ENCODE data around the gene RUFY4. TPM values are rescaled to one million over a fixed set of nuclear protein-coding genes. Genes with fewer than 3 reads are reported as not detected.

The RUFY4 gene
- total and polyA plus RNA-seq, 2 of the 13 experiments (the other 11 are each of a cell fraction or from before 2014, with no cell fraction given): not detected

DNA sequence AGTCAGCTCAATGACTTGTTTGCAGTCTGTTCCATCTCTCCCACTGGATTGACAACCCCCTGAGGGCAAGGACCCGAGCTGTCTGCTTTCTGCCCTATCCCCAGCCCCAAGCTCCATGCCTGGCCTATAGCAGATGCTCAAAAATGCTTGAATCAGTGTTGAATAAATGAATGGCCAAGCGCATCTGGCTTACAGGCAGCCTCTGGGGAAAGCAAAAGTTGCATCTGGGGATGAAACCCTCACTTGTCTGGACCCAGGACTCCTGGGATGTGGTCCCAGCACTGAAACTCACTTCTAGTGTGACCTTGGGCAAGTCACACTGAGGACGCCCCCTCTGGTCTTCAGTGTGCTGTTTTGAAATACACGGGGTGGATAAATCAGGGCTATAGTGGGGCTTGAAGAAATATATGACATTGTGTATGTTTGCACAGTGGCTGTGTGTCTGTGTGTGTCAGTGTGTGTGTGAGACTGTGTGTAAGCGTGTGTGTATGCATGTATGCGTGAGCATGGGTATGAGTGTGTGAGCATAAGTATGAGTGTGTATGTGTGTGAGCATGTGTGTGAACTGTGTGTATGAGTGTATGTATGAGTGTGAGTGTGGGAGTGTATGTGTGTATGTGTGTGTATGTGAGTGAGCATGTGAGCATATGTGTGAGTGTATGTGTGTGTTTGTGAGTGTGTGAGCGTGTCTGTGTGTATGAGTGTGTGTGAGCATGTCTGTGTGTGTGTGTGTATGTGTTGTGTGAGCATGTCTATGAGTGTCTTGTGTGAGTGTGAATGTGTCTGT lies 38.5 kb upstream of the RUFY4 start:
- peaks cover 8% of the 10 kb centered on the region for H3K4me1 ChIP-seq (ENCODE audit: insufficient read depth, low read length)
- no peak overlapping the region for H3K4me3 ChIP-seq (replicated peaks in 1 of 3; ENCODE audit: insufficient read depth in 1 of 3, low read depth in 2 of 3, low read length in 3 of 3)
- CTCF ChIA-PET (ENCODE audit: low intra/inter-chr PET ratio, low total read pairs): no interaction called here
- H3K4me2 ChIP-seq (ENCODE audit: low read depth, low read length): no peak overlapping the region
- no peak for DNase-seq (ENCODE audit: low spot score)
- in situ Hi-C loops (cut with HindIII; ENCODE audit: extremely low pct_ligation_motif_present, low pct_unique_long_range_greater_than_20kb): loop anchor here (5.0 kb wide), 1 partner anchor 243 kb away; no protein-coding TSS in a partner anchor
- POLR2A ChIA-PET: no interaction called here
- H3K79me2 ChIP-seq (ENCODE audit: insufficient read depth, low read length): no peaks in the 10 kb centered on the region
- BruUV-seq (replicated peaks): no TSS peak
- H3K27ac ChIP-seq (ENCODE audit: extremely low read length, insufficient read depth, low read length): no peak overlapping the region
- no peaks in the 10 kb centered on the region for H4K20me1 ChIP-seq (ENCODE audit: insufficient read depth, low read length)
- no peak for ATAC-seq
- no peak for FAIRE-seq
- no peaks in the 10 kb centered on the region for H3K36me3 ChIP-seq (replicated peaks in 1 of 2; ENCODE audit: control insufficient read depth in 1 of 2, insufficient read depth in 2 of 2, low read length in 2 of 2)
- no peak overlapping the region for H2AFZ ChIP-seq (ENCODE audit: low read length)
- H3K9me3 ChIP-seq (ENCODE audit: low read length): no peaks in the 10 kb centered on the region
- 35% methylated on average over 7 of the region's 7 CpGs for WGBS (ENCODE audit: low lambda C conversion rate)
- peaks cover 13 to 85% of the 10 kb centered on the region in 2 experiments for H3K27me3 ChIP-seq (ENCODE audit: control insufficient read depth in 1 of 2, insufficient read depth in 2 of 2, low read length in 2 of 2)
- no peak overlapping the region for H3K9ac ChIP-seq (ENCODE audit: insufficient read depth, low read depth, low read length)
- intact Hi-C loops (cut with micrococcal nuclease; ENCODE audit: unreplicated experiment): no loop called here
- TF ChIP-seq, protein P1, sequence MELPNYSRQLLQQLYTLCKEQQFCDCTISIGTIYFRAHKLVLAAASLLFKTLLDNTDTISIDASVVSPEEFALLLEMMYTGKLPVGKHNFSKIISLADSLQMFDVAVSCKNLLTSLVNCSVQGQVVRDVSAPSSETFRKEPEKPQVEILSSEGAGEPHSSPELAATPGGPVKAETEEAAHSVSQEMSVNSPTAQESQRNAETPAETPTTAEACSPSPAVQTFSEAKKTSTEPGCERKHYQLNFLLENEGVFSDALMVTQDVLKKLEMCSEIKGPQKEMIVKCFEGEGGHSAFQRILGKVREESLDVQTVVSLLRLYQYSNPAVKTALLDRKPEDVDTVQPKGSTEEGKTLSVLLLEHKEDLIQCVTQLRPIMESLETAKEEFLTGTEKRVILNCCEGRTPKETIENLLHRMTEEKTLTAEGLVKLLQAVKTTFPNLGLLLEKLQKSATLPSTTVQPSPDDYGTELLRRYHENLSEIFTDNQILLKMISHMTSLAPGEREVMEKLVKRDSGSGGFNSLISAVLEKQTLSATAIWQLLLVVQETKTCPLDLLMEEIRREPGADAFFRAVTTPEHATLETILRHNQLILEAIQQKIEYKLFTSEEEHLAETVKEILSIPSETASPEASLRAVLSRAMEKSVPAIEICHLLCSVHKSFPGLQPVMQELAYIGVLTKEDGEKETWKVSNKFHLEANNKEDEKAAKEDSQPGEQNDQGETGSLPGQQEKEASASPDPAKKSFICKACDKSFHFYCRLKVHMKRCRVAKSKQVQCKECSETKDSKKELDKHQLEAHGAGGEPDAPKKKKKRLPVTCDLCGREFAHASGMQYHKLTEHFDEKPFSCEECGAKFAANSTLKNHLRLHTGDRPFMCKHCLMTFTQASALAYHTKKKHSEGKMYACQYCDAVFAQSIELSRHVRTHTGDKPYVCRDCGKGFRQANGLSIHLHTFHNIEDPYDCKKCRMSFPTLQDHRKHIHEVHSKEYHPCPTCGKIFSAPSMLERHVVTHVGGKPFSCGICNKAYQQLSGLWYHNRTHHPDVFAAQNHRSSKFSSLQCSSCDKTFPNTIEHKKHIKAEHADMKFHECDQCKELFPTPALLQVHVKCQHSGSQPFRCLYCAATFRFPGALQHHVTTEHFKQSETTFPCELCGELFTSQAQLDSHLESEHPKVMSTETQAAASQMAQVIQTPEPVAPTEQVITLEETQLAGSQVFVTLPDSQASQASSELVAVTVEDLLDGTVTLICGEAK (IDR thresholded peaks at IDR 0.05): peak; percentile 22; the same call in 1 of the 2 replicates
- TF ChIP-seq, protein P1 (CRISPR knock-in tag; IDR thresholded peaks at IDR 0.05): no peak
- TF ChIP-seq ZNF33A (CRISPR knock-in tag; IDR thresholded peaks at IDR 0.05; ENCODE audit: borderline replicate concordance) (no peak), NFRKB (IDR thresholded peaks at IDR 0.05) (peak; percentile 55), ZEB1 (IDR thresholded peaks at IDR 0.05; ENCODE audit: insufficient replicate concordance, low read depth) (no peak), HIVEP1 (CRISPR knock-in tag; IDR thresholded peaks at IDR 0.05) (no peak), IKZF1 (IDR thresholded peaks at IDR 0.05) (peak; percentile 82; the same call in 1 of the 2 replicates), ZNF644 (CRISPR knock-in tag; IDR thresholded peaks at IDR 0.05; ENCODE audit: low read depth) (no peak)
- TF ChIP-seq, protein P2, sequence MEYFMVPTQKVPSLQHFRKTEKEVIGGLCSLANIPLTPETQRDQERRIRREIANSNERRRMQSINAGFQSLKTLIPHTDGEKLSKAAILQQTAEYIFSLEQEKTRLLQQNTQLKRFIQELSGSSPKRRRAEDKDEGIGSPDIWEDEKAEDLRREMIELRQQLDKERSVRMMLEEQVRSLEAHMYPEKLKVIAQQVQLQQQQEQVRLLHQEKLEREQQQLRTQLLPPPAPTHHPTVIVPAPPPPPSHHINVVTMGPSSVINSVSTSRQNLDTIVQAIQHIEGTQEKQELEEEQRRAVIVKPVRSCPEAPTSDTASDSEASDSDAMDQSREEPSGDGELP (IDR thresholded peaks at IDR 0.05; ENCODE audit: borderline replicate concordance, low read depth): no peak
- TF ChIP-seq, protein P3, sequence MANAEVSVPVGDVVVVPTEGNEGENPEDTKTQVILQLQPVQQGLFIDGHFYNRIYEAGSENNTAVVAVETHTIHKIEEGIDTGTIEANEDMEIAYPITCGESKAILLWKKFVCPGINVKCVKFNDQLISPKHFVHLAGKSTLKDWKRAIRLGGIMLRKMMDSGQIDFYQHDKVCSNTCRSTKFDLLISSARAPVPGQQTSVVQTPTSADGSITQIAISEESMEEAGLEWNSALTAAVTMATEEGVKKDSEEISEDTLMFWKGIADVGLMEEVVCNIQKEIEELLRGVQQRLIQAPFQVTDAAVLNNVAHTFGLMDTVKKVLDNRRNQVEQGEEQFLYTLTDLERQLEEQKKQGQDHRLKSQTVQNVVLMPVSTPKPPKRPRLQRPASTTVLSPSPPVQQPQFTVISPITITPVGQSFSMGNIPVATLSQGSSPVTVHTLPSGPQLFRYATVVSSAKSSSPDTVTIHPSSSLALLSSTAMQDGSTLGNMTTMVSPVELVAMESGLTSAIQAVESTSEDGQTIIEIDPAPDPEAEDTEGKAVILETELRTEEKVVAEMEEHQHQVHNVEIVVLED (CRISPR knock-in tag; IDR thresholded peaks at IDR 0.05; ENCODE audit: borderline replicate concordance): no peak
- TF ChIP-seq, protein P4, sequence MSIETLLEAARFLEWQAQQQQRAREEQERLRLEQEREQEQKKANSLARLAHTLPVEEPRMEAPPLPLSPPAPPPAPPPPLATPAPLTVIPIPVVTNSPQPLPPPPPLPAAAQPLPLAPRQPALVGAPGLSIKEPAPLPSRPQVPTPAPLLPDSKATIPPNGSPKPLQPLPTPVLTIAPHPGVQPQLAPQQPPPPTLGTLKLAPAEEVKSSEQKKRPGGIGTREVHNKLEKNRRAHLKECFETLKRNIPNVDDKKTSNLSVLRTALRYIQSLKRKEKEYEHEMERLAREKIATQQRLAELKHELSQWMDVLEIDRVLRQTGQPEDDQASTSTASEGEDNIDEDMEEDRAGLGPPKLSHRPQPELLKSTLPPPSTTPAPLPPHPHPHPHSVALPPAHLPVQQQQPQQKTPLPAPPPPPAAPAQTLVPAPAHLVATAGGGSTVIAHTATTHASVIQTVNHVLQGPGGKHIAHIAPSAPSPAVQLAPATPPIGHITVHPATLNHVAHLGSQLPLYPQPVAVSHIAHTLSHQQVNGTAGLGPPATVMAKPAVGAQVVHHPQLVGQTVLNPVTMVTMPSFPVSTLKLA (IDR thresholded peaks at IDR 0.05): 0 out of 2 replicates have a peak, but pooled peaks have one; percentile 10
